IMR-90 (cell line): ENCODE results near the gene FCSK. TPM values are rescaled to one million over a fixed set of nuclear protein-coding genes. Genes with fewer than 3 reads are reported as not detected.

ENCODE experiments used
- ATAC-seq: fragments of 200-7000 bp; cut with Tn5 transposase; 2 replicates; pipeline ENCODE4 v1.9.1; 2020; ENCODE audit warnings: low read depth, mild to moderate bottlenecking, moderate library complexity
- BruUV-seq: library from RNA; stranded (reverse); fragments of 400-500 nt; replicated peaks from 2 replicates; lab custom pipeline; 2021; lab: Mats Ljungman, UMichigan
- CTCF ChIA-PET: fragments of 300-600 bp; formaldehyde crosslinking; extraction: SDS; loops from one replicate; lab custom pipeline; 2021; ENCODE audit warnings: antibody characterized with exemption; lab: Yijun Ruan, JAX
- POLR2A ChIA-PET: fragments of 300-600 bp; sonication (Branson Sonifier 250); formaldehyde crosslinking; loops from one replicate; lab custom pipeline; 2022; ENCODE audit warnings: antibody characterized with exemption; ENCODE audit not compliant: unreplicated experiment; lab: Charles Lee
- DNase-seq: peaks from one replicate; pipeline ENCODE4 v3.0.0; 2013
- H2AFZ ChIP-seq: replicated peaks from 2 replicates; pipeline ENCODE3; 2013; ENCODE audit warnings: low read length, mild to moderate bottlenecking; ENCODE audit not compliant: poor library complexity
- H2AK5ac ChIP-seq: 2 replicates; pipeline ENCODE4 v1.6.1; 2013; ENCODE audit warnings: low read depth, low read length, inconsistent platforms
- H2AK9ac ChIP-seq: replicated peaks from 2 replicates; pipeline ENCODE3; 2013; ENCODE audit warnings: mild to moderate bottlenecking, low read depth, low read length, moderate library complexity; ENCODE audit not compliant: poor library complexity
- H2BK120ac ChIP-seq: 2 replicates; pipeline ENCODE4 v1.6.1; 2013; ENCODE audit warnings: low read depth, low read length, inconsistent platforms
- H2BK15ac ChIP-seq: 3 replicates; pipeline ENCODE4 v1.6.1; 2013; ENCODE audit warnings: low read depth, low read length, inconsistent platforms
- H2BK20ac ChIP-seq: 2 replicates; pipeline ENCODE4 v1.6.1; 2013; ENCODE audit warnings: low read depth, mild to moderate bottlenecking, inconsistent platforms, low read length, moderate library complexity
- H2BK5ac ChIP-seq: 2 replicates; pipeline ENCODE4 v1.6.1; 2013; ENCODE audit warnings: mild to moderate bottlenecking, low read depth, low read length, inconsistent platforms; ENCODE audit not compliant: poor library complexity, severe bottlenecking
- H3K14ac ChIP-seq: replicated peaks from 2 replicates; pipeline ENCODE4 v1.6.1; 2013; ENCODE audit warnings: low read depth, low read length, inconsistent platforms
- H3K18ac ChIP-seq: 2 replicates; pipeline ENCODE4 v1.6.1; 2013; ENCODE audit warnings: low read depth, low read length, control low read depth
- H3K23ac ChIP-seq: 2 replicates; pipeline ENCODE4 v1.6.1; 2013; ENCODE audit warnings: low read depth, low read length, inconsistent platforms
- H3K27ac ChIP-seq: 2 replicates; pipeline ENCODE4 v1.5.1; 2013; ENCODE audit warnings: mild to moderate bottlenecking, control low read depth, low read length; ENCODE audit not compliant: insufficient read depth
- H3K27me3 ChIP-seq: 2 replicates; pipeline ENCODE4 v1.6.1; 2013; ENCODE audit warnings: low read length; ENCODE audit not compliant: control insufficient read depth, insufficient read depth
- H3K36me3 ChIP-seq: 2 replicates; pipeline ENCODE4 v1.6.1; 2013; ENCODE audit warnings: low read length, mixed read lengths; ENCODE audit not compliant: control insufficient read depth, insufficient read depth
- H3K4ac ChIP-seq: 2 replicates; pipeline ENCODE4 v1.6.1; 2013; ENCODE audit warnings: low read depth, low read length, inconsistent platforms
- H3K4me1 ChIP-seq: 2 replicates; pipeline ENCODE4 v1.6.1; 2013; ENCODE audit warnings: low read length, mixed read lengths; ENCODE audit not compliant: control insufficient read depth, insufficient read depth
- H3K4me2 ChIP-seq: 2 replicates; pipeline ENCODE4 v1.6.1; 2013; ENCODE audit warnings: low read depth, mild to moderate bottlenecking, control low read depth, low read length, moderate library complexity
- H3K4me3 ChIP-seq: 2 replicates; pipeline ENCODE4 v1.5.1; 2013; ENCODE audit warnings: low read depth, mild to moderate bottlenecking, control low read depth, low read length, moderate library complexity; ENCODE audit not compliant: insufficient read depth
- H3K56ac ChIP-seq: 2 replicates; pipeline ENCODE4 v1.6.1; 2013; ENCODE audit warnings: low read length, inconsistent platforms; ENCODE audit not compliant: insufficient read depth; ENCODE audit errors: extremely low read depth
- H3K79me1 ChIP-seq, 2 experiments: 2 replicates each; pipeline ENCODE4 v1.6.1; 2013; ENCODE audit warnings: low read length in 2 of 2, inconsistent platforms in 1 of 2, low read depth in 1 of 2
- H3K9ac ChIP-seq: 2 replicates; pipeline ENCODE4 v1.6.1; 2013; ENCODE audit warnings: low read depth, low read length, control low read depth
- H3K9me1 ChIP-seq: 2 replicates; pipeline ENCODE4 v1.6.1; 2013; ENCODE audit warnings: low read length, inconsistent platforms; ENCODE audit not compliant: insufficient read depth
- H3K9me3 ChIP-seq: 2 replicates; pipeline ENCODE4 v1.6.1; 2013; ENCODE audit warnings: low read length; ENCODE audit not compliant: control insufficient read depth, insufficient read depth
- H4K20me1 ChIP-seq: 2 replicates; pipeline ENCODE4 v1.6.1; 2013; ENCODE audit warnings: low read length, inconsistent platforms; ENCODE audit not compliant: insufficient read depth
- H4K5ac ChIP-seq: 2 replicates; pipeline ENCODE4 v1.6.1; 2013; ENCODE audit warnings: mild to moderate bottlenecking, low read depth, low read length, control low read depth
- H4K8ac ChIP-seq, 2 experiments: 2 replicates each; pipeline ENCODE4 v1.6.1; 2013; ENCODE audit warnings: low read depth in 2 of 2, low read length in 2 of 2, control low read depth in 1 of 2, inconsistent platforms in 1 of 2
- H4K91ac ChIP-seq: 2 replicates; pipeline ENCODE4 v1.6.1; 2013; ENCODE audit warnings: low read depth, low read length, inconsistent platforms; ENCODE audit not compliant: insufficient read depth
- CEBPB ChIP-seq: IDR thresholded peaks from 2 replicates; pipeline ENCODE4 v1.6.1; 2012; ENCODE audit warnings: low read depth, low read length, improper control_type of control experiment
- CHD1 ChIP-seq: IDR thresholded peaks from 2 replicates; pipeline ENCODE4 v1.6.1; 2012; ENCODE audit warnings: low read depth, low read length, improper control_type of control experiment
- CTCF ChIP-seq: conservative IDR thresholded peaks from 2 replicates; pipeline ENCODE4 v1.5.1; 2012; ENCODE audit warnings: mild to moderate bottlenecking, low read depth, low read length, improper control_type of control experiment
- FOS ChIP-seq: fragments of 150-350 bp; IDR thresholded peaks from 2 replicates; pipeline ENCODE4 v1.6.1; 2016; ENCODE audit warnings: low read depth, low read length
- MAZ ChIP-seq: IDR thresholded peaks from 2 replicates; pipeline ENCODE4 v1.6.1; 2012; ENCODE audit warnings: low read depth, mild to moderate bottlenecking, low read length, improper control_type of control experiment, moderate library complexity, borderline replicate concordance
- POLR2A ChIP-seq: IDR thresholded peaks from 2 replicates; pipeline ENCODE4 v1.6.1; 2012; ENCODE audit warnings: mild to moderate bottlenecking, low read depth, low read length
- RAD21 ChIP-seq: IDR thresholded peaks from 2 replicates; pipeline ENCODE4 v1.6.1; 2012; ENCODE audit warnings: low read length, improper control_type of control experiment
- SMC3 ChIP-seq: fragments of 150-350 bp; IDR thresholded peaks from 2 replicates; pipeline ENCODE4 v1.6.1; 2016; ENCODE audit warnings: low read depth, mild to moderate bottlenecking, antibody characterized with exemption, low read length, moderate library complexity
- WGBS, 2 experiments: methylation state at CpG; one replicate each; pipeline versions ENCODE4 v1.1.5 to v1.1.7; 2013; ENCODE audit warnings: missing lambda C conversion rate in 2 of 2; ENCODE audit not compliant: insufficient read length in 1 of 2; ENCODE audit errors: extremely low coverage in 2 of 2; 5-methylcytosine and 5-hydroxymethylcytosine counted together
- dilution Hi-C: fragments of 300-500 bp; cut with HindIII; formaldehyde crosslinking; loops from one replicate; pipeline ENCODE4 v1.14.3; 2018; ENCODE audit warnings: low sequenced_read_pairs; ENCODE audit not compliant: unreplicated experiment
- in situ Hi-C: fragments of 300-500 bp; cut with MboI; formaldehyde crosslinking; loops from 3 replicates; pipeline ENCODE4 v1.14.3; 2019; ENCODE audit warnings: low sequenced_read_pairs, inconsistent platforms, mixed read lengths
- intact Hi-C: fragments of 100-400 bp; cut with micrococcal nuclease; formaldehyde crosslinking; loops from 2 replicates; pipeline ENCODE4 v1.10.0; 2022
- polyA plus RNA-seq, 3 experiments: library from polyadenylated mRNA; depleted of rRNA; stranded (reverse); fragments of >200 nt; gene quantifications; 2 replicates each; pipeline ENCODE4 v1.2.3, GENCODE V29; 2012; ENCODE audit warnings: low replicate concordance in 1 of 3
- total RNA-seq: library from RNA; depleted of rRNA; stranded (reverse); fragments of >200 nt; gene quantifications from 2 replicates; pipeline ENCODE4 v1.2.3, GENCODE V29; 2012

FCSK gene
- total and polyA plus RNA-seq, 2 of the 4 experiments (the other 2 are of a cell fraction) = 6.1 to 7.2 TPM

- Histone ChIP-seq H3K56ac (no peak overlapping the region), H3K4me1 (peaks cover 8% of the 10 kb centered on the region), H2AK9ac (no peak overlapping the region), H3K18ac (no peak overlapping the region), H3K23ac (no peak overlapping the region), H3K4me2 (no peak overlapping the region), H3K9ac (no peak overlapping the region), H4K91ac (no peak overlapping the region), H3K4me3 (no peak overlapping the region), H2BK15ac (no peak overlapping the region), H3K4ac (no peak overlapping the region), H4K5ac (no peak overlapping the region), H4K8ac (no peak overlapping the region), H3K9me1 (peaks cover 20% of the 10 kb centered on the region), H3K27ac (no peak overlapping the region), H2BK5ac (no peak overlapping the region), H4K20me1 (no peaks in the 10 kb centered on the region), H3K79me1 (0 out of 4 replicates have a peak, but pooled peaks cover 0 to 4% of the 10 kb centered on the region in 2 experiments), H2AK5ac (no peak overlapping the region), H2BK20ac (no peak overlapping the region), H3K14ac (no peak overlapping the region), H3K27me3 (no peaks in the 10 kb centered on the region), H3K36me3 (peaks cover 54% of the 10 kb centered on the region), H2BK120ac (no peak overlapping the region), H2AFZ (no peak overlapping the region), H3K9me3 (no peaks in the 10 kb centered on the region)
- no peak for ATAC-seq
- in situ Hi-C loops = no loop called here
- POLR2A ChIA-PET = no interaction called here
- dilution Hi-C loops = no loop called here
- TF ChIP-seq CHD1 (no peak), POLR2A (no peak), CEBPB (no peak), RAD21 (no peak), CTCF (no peak), SMC3 (no peak), FOS (no peak), MAZ (no peak)
- no TSS peak for BruUV-seq
- DNase-seq = no peak
- CTCF ChIA-PET = no interaction called here
- WGBS, 2 experiments = 96% methylated on average over 5 of the region's 5 CpGs; no CpG with 5 or more reads in 1 of the 2 experiments
- intact Hi-C loops = loop anchor here (5.0 kb wide), 1 partner anchor 101 kb away; no protein-coding TSS in a partner anchor
Measured at GRCh38 chr16:70483426-70483825, 29.0 kb downstream of the FCSK start.
